Spleen (tissue), 11 donors: Measurements from ENCODE around the gene ACTN2. TPM values are rescaled to one million over a fixed set of nuclear protein-coding genes. Genes with fewer than 3 reads are reported as not detected.
A peak's percentile ranks its signal among the peaks of the same experiment; 100 is the strongest.

Source experiments
- DNase-seq: peaks from one replicate; pipeline ENCODE4 v3.0.0-alpha.2; 2020
- H3K27ac ChIP-seq, 8 donors: fragments of 200-600 bp; sonication (generic) in 7 of 8; 1 replicate in 4 of 8; 2 replicates in 4 of 8; pipeline versions ENCODE4 v1.5.0 to v1.8.0; 2016 to 2021; ENCODE audit warnings: inconsistent platforms in 4 of 8, mild to moderate bottlenecking in 4 of 8, moderate library complexity in 1 of 8
- H3K27me3 ChIP-seq, 7 donors: fragments of 200-600 bp; sonication (generic) in 6 of 7; replicated peaks in 1 of 7; 1 replicate in 4 of 7; 2 replicates in 3 of 7; pipeline versions ENCODE4 v1.5.0 to v1.8.0; 2016 to 2021; ENCODE audit warnings: inconsistent platforms in 3 of 7, mild to moderate bottlenecking in 1 of 7
- H3K36me3 ChIP-seq, 6 donors: fragments of 200-600 bp; sonication (generic) in 5 of 6; 1 replicate in 4 of 6; 2 replicates in 2 of 6; pipeline versions ENCODE4 v1.5.0 to v1.8.0; 2016 to 2021; ENCODE audit warnings: inconsistent platforms in 2 of 6
- H3K4me1 ChIP-seq, 6 donors: fragments of 200-600 bp; sonication (generic) in 5 of 6; 1 replicate in 3 of 6; 2 replicates in 3 of 6; pipeline versions ENCODE4 v1.5.0 to v1.8.0; 2016 to 2021; ENCODE audit warnings: inconsistent platforms in 3 of 6
- H3K4me3 ChIP-seq, 8 donors: fragments of 200-600 bp; sonication (generic) in 7 of 8; 1 replicate in 4 of 8; 2 replicates in 4 of 8; pipeline versions ENCODE4 v1.5.0 to v1.8.0; 2016 to 2021; ENCODE audit warnings: inconsistent platforms in 4 of 8, mild to moderate bottlenecking in 4 of 8, moderate library complexity in 2 of 8
- H3K9me3 ChIP-seq, 8 donors: fragments of 200-600 bp; sonication (generic) in 7 of 8; 1 replicate in 4 of 8; 2 replicates in 4 of 8; pipeline versions ENCODE4 v1.5.0 to v1.8.0; 2016 to 2021; ENCODE audit warnings: inconsistent platforms in 4 of 8
- CTCF ChIP-seq, 11 experiments: fragments of 200-600 bp in 7 of 11; fragments of 450-650 bp in 4 of 11; sonication (generic) in 4 of 11; IDR thresholded peaks in 8 of 11; conservative IDR thresholded peaks in 3 of 11; 1 replicate in 7 of 11; 2 replicates in 4 of 11; pipeline versions ENCODE4 v1.4.0 to v1.8.0; 2016 to 2021; ENCODE audit warnings: antibody characterized with exemption in 11 of 11, inconsistent platforms in 4 of 11, mild to moderate bottlenecking in 1 of 11
- POLR2A ChIP-seq, 3 donors: fragments of 450-650 bp; IDR thresholded peaks; one replicate each; pipeline ENCODE4 v1.5.1; 2017; ENCODE audit warnings: antibody characterized with exemption in 3 of 3, mild to moderate bottlenecking in 1 of 3
- POLR2AphosphoS5 ChIP-seq, 3 donors: sonication (generic); formaldehyde crosslinking; IDR thresholded peaks; one replicate each; pipeline ENCODE4 v1.5.1; 2017; ENCODE audit warnings: antibody characterized with exemption in 3 of 3
- WGBS, 5 donors: extraction: QIAGEN DNeasy Blood & Tissue Kit in 3 of 5; methylation state at CpG; one replicate each; pipeline versions ENCODE4 v1.1.5 to v1.1.7; 2013 to 2018; 5-methylcytosine and 5-hydroxymethylcytosine counted together
- intact Hi-C: fragments of 100-400 bp; cut with DNase I; formaldehyde crosslinking; loops from one replicate; pipeline ENCODE4 v1.15.0; 2023; ENCODE audit warnings: low total_unique reads
- polyA plus RNA-seq, 3 donors: library from polyadenylated mRNA; stranded (reverse); fragments of 200-250 nt; gene quantifications; one replicate each; pipeline ENCODE4 v1.2.1, GENCODE V29; 2013
- total RNA-seq, 7 donors: library from RNA; depleted of rRNA in 3 of 7; stranded (reverse); fragments of >200 nt in 3 of 7; fragmentation: NEBNext Ultra II Directional in 4 of 7; extraction: Animal tissue kit (Norgen Biotek cat#: 25700) in 4 of 7; gene quantifications; one replicate each; pipeline versions ENCODE4 v1.1.0 to v1.2.1, GENCODE V29; 2016 to 2021
- donor health status: healthy with polysubstance abuse.
- donor health status: DM: no; HTN: no; CAD: no; lungs with moderate emphysema.
- donor health status: DM: no; HTN: no; CAD: no.
- donor health status: Bipolar disorder and iron deficiency.
- donor health status: healthy.
- donor health status: DM: no; HTN: no; CAD: no.
- donor health status: DM: yes; HTN: yes; CAD: no.

Gene ACTN2
- total and polyA plus RNA-seq, 10 donors = 0.19 to 1.5 (median 0.64) TPM; not detected in 4

GRCh38 chr1:236795757-236796667 lies 109.7 kb downstream of the ACTN2 start:
- no peaks in the 10 kb centered on the region for H3K9me3 ChIP-seq
- no peak for DNase-seq
- H3K4me3 ChIP-seq = peak overlapping the region; percentile 74 to 99 (median 90)
- peak overlapping the region; percentile 80 to 96 (median 92) for H3K27ac ChIP-seq
- H3K36me3 ChIP-seq = no peaks in the 10 kb centered on the region
- H3K27me3 ChIP-seq = peaks cover 0 to 5% (median 0%) of the 10 kb centered on the region in 7 donors
- H3K4me1 ChIP-seq = peaks cover 10 to 57% (median 41%) of the 10 kb centered on the region in 6 donors
- WGBS, 5 donors = 1 to 2% (median 2%) methylated on average over 32 to 41 of the region's 41 CpGs
- intact Hi-C loops = no loop called here
- no peak for TF ChIP-seq CTCF (IDR thresholded peaks at IDR 0.05 in 8 of 11, conservative IDR thresholded peaks at IDR 0.05 in 3 of 11)
- TF ChIP-seq POLR2AphosphoS5 (IDR thresholded peaks at IDR 0.05) = no peak
- TF ChIP-seq POLR2A (IDR thresholded peaks at IDR 0.05) = no peak

GRCh38 chr1:236799001-236799400 lies 112.7 kb downstream of the ACTN2 start:
- no peak for TF ChIP-seq POLR2A (IDR thresholded peaks at IDR 0.05)
- no peak for TF ChIP-seq POLR2AphosphoS5 (IDR thresholded peaks at IDR 0.05)
- TF ChIP-seq CTCF (IDR thresholded peaks at IDR 0.05 in 8 of 11, conservative IDR thresholded peaks at IDR 0.05 in 3 of 11) = no peak
- intact Hi-C loops = no loop called here
- 84 to 93% (median 88%) methylated on average over 5 of the region's 5 CpGs for WGBS, 5 donors
- Histone ChIP-seq H3K4me1 (peaks cover 10 to 72% (median 42%) of the 10 kb centered on the region in 6 donors), H3K9me3 (no peaks in the 10 kb centered on the region), H3K27me3 (no peaks in the 10 kb centered on the region), H3K36me3 (peaks cover 0 to 12% (median 10%) of the 10 kb centered on the region in 6 donors), H3K27ac (no peak overlapping the region), H3K4me3 (no peak overlapping the region)
- no peak for DNase-seq

GRCh38 chr1:236800002-236800620 lies 113.8 kb downstream of the ACTN2 start:
- TF ChIP-seq CTCF (IDR thresholded peaks at IDR 0.05 in 8 of 11, conservative IDR thresholded peaks at IDR 0.05 in 3 of 11) = no peak
- no peak for TF ChIP-seq POLR2AphosphoS5 (IDR thresholded peaks at IDR 0.05)
- TF ChIP-seq POLR2A (IDR thresholded peaks at IDR 0.05) = no peak
- H3K4me3 ChIP-seq = no peak overlapping the region
- 66 to 92% (median 84%) methylated on average over 5 of the region's 5 CpGs for WGBS, 5 donors
- H3K27ac ChIP-seq = no peak overlapping the region
- H3K27me3 ChIP-seq = no peaks in the 10 kb centered on the region
- DNase-seq = no peak
- peaks cover 10 to 66% (median 40%) of the 10 kb centered on the region in 6 donors for H3K4me1 ChIP-seq
- intact Hi-C loops = no loop called here
- H3K36me3 ChIP-seq = peaks cover 0 to 23% (median 14%) of the 10 kb centered on the region in 6 donors
- no peaks in the 10 kb centered on the region for H3K9me3 ChIP-seq

GRCh38 chr1:236800623-236801022 lies 114.3 kb downstream of the ACTN2 start:
- H3K27ac ChIP-seq = no peak overlapping the region
- no peaks in the 10 kb centered on the region for H3K27me3 ChIP-seq
- no peaks in the 10 kb centered on the region for H3K9me3 ChIP-seq
- DNase-seq = no peak
- peaks cover 0 to 29% (median 18%) of the 10 kb centered on the region in 6 donors for H3K36me3 ChIP-seq
- intact Hi-C loops = no loop called here
- peaks cover 10 to 66% (median 40%) of the 10 kb centered on the region in 6 donors for H3K4me1 ChIP-seq
- no peak for TF ChIP-seq CTCF (IDR thresholded peaks at IDR 0.05 in 8 of 11, conservative IDR thresholded peaks at IDR 0.05 in 3 of 11)
- TF ChIP-seq POLR2A (IDR thresholded peaks at IDR 0.05) = no peak
- TF ChIP-seq POLR2AphosphoS5 (IDR thresholded peaks at IDR 0.05) = no peak
- no peak overlapping the region for H3K4me3 ChIP-seq
